GM23338 (cell line): ENCODE measurements around the gene UVRAG. TPM values are rescaled to one million over a fixed set of nuclear protein-coding genes. Genes with fewer than 3 reads are reported as not detected.

ENCODE experiments used
- ATAC-seq: fragments of 200-7000 bp; cut with Tn5 transposase; 3 replicates; pipeline ENCODE4 v1.9.1; 2020
- DNase-seq: peaks from one replicate; pipeline ENCODE4 v3.0.0-alpha.2; 2015; ENCODE audit warnings: low spot score
- H2AFZ ChIP-seq: fragments of 200-600 bp; sonication (generic); 2 replicates; pipeline ENCODE4 v1.8.0; 2016; ENCODE audit warnings: antibody characterized with exemption, mild to moderate bottlenecking, moderate library complexity
- H3F3A ChIP-seq: fragments of 200-600 bp; sonication (generic); replicated peaks from 2 replicates; pipeline ENCODE4 v1.8.0; 2017; ENCODE audit warnings: antibody characterized with exemption, mixed run types, low read depth
- H3K27ac ChIP-seq: fragments of 200-600 bp; sonication (generic); 2 replicates; pipeline ENCODE4 v1.6.1; 2016; ENCODE audit warnings: low read depth
- H3K27me3 ChIP-seq: fragments of 200-600 bp; sonication (generic); 2 replicates; pipeline ENCODE4 v1.8.0; 2016; ENCODE audit warnings: mild to moderate bottlenecking, mixed run types, moderate library complexity; ENCODE audit not compliant: insufficient read depth
- H3K36me3 ChIP-seq: fragments of 200-600 bp; sonication (generic); 2 replicates; pipeline ENCODE4 v1.8.0; 2016; ENCODE audit warnings: mild to moderate bottlenecking; ENCODE audit not compliant: insufficient read depth
- H3K4me1 ChIP-seq: fragments of 200-600 bp; sonication (generic); 2 replicates; pipeline ENCODE4 v1.8.0; 2016; ENCODE audit warnings: mild to moderate bottlenecking, moderate library complexity; ENCODE audit not compliant: insufficient read depth
- H3K4me2 ChIP-seq: fragments of 200-600 bp; sonication (generic); 2 replicates; pipeline ENCODE4 v1.7.1; 2017; ENCODE audit warnings: mixed run types
- H3K4me3 ChIP-seq: fragments of 200-600 bp; sonication (generic); 2 replicates; pipeline ENCODE4 v1.6.1; 2016; ENCODE audit warnings: mixed run types
- H3K79me2 ChIP-seq: fragments of 200-600 bp; sonication (generic); replicated peaks from 2 replicates; pipeline ENCODE4 v1.8.0; 2017; ENCODE audit warnings: mild to moderate bottlenecking; ENCODE audit not compliant: insufficient read depth
- H3K9me2 ChIP-seq: fragments of 200-600 bp; sonication (generic); 2 replicates; pipeline ENCODE4 v1.8.0; 2017; ENCODE audit not compliant: insufficient read depth
- H4K20me1 ChIP-seq: fragments of 200-600 bp; sonication (generic); replicated peaks from 2 replicates; pipeline ENCODE4 v1.8.0; 2017; ENCODE audit warnings: mild to moderate bottlenecking; ENCODE audit not compliant: insufficient read depth
- H3K27ac Mint-ChIP-seq: 2 replicates; pipeline ENCODE4 v1.8.0; 2020; ENCODE audit warnings: inconsistent platforms, mild to moderate bottlenecking, moderate library complexity, mixed read lengths
- H3K27me3 Mint-ChIP-seq: 3 replicates; pipeline ENCODE4 v1.8.0; 2022; ENCODE audit warnings: low read depth, mild to moderate bottlenecking, moderate library complexity, mixed read lengths, inconsistent platforms; ENCODE audit not compliant: insufficient read depth, poor library complexity
- H3K36me3 Mint-ChIP-seq: 3 replicates; pipeline ENCODE4 v1.8.0; 2021; ENCODE audit warnings: low read depth, mild to moderate bottlenecking, inconsistent platforms, moderate library complexity, mixed read lengths
- H3K4me1 Mint-ChIP-seq: 3 replicates; pipeline ENCODE4 v1.8.0; 2020; ENCODE audit warnings: mild to moderate bottlenecking, inconsistent platforms, mixed read lengths
- H3K4me3 Mint-ChIP-seq: 3 replicates; pipeline ENCODE4 v1.8.0; 2021; ENCODE audit warnings: moderate library complexity, mild to moderate bottlenecking, inconsistent platforms, mixed read lengths
- H3K9me3 Mint-ChIP-seq: 3 replicates; pipeline ENCODE4 v1.8.0; 2020; ENCODE audit warnings: moderate library complexity, mild to moderate bottlenecking, inconsistent platforms, mixed read lengths
- CREB1 ChIP-seq: fragments of 250-450 bp; sonication (Bioruptor Pico); IDR thresholded peaks from 2 replicates; pipeline ENCODE4 v1.5.0; 2020; ENCODE audit warnings: low read depth, mild to moderate bottlenecking, moderate library complexity
- STAT1 ChIP-seq: IDR thresholded peaks from one replicate; pipeline ENCODE4 v1.6.1; 2016; ENCODE audit warnings: antibody characterized with exemption; ENCODE audit not compliant: unreplicated experiment
- ZNF114 ChIP-seq: fragments of 250-450 bp; sonication (Bioruptor Pico); IDR thresholded peaks from 2 replicates; pipeline ENCODE4 v1.5.0; 2020; ENCODE audit warnings: mild to moderate bottlenecking, moderate library complexity
- ZNF331 ChIP-seq: fragments of 250-450 bp; sonication (Bioruptor Pico); IDR thresholded peaks from 2 replicates; pipeline ENCODE4 v1.5.0; 2020; ENCODE audit warnings: low read depth, mild to moderate bottlenecking, moderate library complexity
- polyA plus RNA-seq: library from polyadenylated mRNA; unstranded; fragments of >200 nt; fragmentation: Nextera tagmentation; extraction: Ambion mirVana; gene quantifications from 2 replicates; pipeline ENCODE4 v1.2.1, GENCODE V29; 2016
- total RNA-seq: library from RNA; depleted of rRNA; stranded (reverse); fragments of >200 nt; shearing (Covaris generic); gene quantifications from 2 replicates; pipeline ENCODE4 v1.2.3, GENCODE V29; 2014
- TF ChIP-seq, protein P1 (sequence below): fragments of 250-450 bp; sonication (Bioruptor Pico); IDR thresholded peaks from 2 replicates; pipeline ENCODE4 v1.5.0; 2020; ENCODE audit warnings: mild to moderate bottlenecking, moderate library complexity
- TF ChIP-seq, protein P2 (sequence below): IDR thresholded peaks from one replicate; pipeline ENCODE4 v1.6.1; 2018; ENCODE audit warnings: antibody characterized with exemption; ENCODE audit not compliant: unreplicated experiment
- TF ChIP-seq, protein P3 (sequence below), 2 experiments: fragments of 200-600 bp in 1 of 2; sonication (generic) in 1 of 2; conservative IDR thresholded peaks; 2 replicates each; pipeline versions ENCODE4 v1.5.1 to v1.6.1; 2016 to 2017; ENCODE audit warnings: antibody characterized with exemption in 2 of 2, low read depth in 2 of 2, mild to moderate bottlenecking in 2 of 2, moderate library complexity in 1 of 2

Gene UVRAG
- total and polyA plus RNA-seq, 2 experiments from 2014 or later = 15.3 to 17.4 TPM

DNA sequence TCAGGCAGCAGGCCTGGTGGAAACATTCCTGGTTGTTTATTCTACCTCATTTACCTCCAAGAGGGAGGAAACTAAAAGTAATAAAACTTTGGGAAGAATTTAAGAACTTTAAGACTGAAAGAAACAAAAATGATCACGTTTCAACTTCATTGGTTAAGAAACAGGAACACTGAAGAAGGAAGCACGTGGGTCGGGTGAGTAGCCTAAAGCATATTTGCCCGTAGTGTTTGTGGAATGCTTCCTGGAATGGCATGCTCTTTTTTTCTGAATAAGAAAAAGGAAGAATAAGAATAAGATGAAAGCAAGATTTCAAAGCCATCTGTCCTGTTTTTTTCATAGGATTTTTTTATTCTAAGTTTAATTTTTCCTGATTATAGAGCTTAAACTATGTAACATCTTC is 308.2 kb downstream of the UVRAG start (continued):
- TF ChIP-seq STAT1 = no peak
- TF ChIP-seq, protein P1, sequence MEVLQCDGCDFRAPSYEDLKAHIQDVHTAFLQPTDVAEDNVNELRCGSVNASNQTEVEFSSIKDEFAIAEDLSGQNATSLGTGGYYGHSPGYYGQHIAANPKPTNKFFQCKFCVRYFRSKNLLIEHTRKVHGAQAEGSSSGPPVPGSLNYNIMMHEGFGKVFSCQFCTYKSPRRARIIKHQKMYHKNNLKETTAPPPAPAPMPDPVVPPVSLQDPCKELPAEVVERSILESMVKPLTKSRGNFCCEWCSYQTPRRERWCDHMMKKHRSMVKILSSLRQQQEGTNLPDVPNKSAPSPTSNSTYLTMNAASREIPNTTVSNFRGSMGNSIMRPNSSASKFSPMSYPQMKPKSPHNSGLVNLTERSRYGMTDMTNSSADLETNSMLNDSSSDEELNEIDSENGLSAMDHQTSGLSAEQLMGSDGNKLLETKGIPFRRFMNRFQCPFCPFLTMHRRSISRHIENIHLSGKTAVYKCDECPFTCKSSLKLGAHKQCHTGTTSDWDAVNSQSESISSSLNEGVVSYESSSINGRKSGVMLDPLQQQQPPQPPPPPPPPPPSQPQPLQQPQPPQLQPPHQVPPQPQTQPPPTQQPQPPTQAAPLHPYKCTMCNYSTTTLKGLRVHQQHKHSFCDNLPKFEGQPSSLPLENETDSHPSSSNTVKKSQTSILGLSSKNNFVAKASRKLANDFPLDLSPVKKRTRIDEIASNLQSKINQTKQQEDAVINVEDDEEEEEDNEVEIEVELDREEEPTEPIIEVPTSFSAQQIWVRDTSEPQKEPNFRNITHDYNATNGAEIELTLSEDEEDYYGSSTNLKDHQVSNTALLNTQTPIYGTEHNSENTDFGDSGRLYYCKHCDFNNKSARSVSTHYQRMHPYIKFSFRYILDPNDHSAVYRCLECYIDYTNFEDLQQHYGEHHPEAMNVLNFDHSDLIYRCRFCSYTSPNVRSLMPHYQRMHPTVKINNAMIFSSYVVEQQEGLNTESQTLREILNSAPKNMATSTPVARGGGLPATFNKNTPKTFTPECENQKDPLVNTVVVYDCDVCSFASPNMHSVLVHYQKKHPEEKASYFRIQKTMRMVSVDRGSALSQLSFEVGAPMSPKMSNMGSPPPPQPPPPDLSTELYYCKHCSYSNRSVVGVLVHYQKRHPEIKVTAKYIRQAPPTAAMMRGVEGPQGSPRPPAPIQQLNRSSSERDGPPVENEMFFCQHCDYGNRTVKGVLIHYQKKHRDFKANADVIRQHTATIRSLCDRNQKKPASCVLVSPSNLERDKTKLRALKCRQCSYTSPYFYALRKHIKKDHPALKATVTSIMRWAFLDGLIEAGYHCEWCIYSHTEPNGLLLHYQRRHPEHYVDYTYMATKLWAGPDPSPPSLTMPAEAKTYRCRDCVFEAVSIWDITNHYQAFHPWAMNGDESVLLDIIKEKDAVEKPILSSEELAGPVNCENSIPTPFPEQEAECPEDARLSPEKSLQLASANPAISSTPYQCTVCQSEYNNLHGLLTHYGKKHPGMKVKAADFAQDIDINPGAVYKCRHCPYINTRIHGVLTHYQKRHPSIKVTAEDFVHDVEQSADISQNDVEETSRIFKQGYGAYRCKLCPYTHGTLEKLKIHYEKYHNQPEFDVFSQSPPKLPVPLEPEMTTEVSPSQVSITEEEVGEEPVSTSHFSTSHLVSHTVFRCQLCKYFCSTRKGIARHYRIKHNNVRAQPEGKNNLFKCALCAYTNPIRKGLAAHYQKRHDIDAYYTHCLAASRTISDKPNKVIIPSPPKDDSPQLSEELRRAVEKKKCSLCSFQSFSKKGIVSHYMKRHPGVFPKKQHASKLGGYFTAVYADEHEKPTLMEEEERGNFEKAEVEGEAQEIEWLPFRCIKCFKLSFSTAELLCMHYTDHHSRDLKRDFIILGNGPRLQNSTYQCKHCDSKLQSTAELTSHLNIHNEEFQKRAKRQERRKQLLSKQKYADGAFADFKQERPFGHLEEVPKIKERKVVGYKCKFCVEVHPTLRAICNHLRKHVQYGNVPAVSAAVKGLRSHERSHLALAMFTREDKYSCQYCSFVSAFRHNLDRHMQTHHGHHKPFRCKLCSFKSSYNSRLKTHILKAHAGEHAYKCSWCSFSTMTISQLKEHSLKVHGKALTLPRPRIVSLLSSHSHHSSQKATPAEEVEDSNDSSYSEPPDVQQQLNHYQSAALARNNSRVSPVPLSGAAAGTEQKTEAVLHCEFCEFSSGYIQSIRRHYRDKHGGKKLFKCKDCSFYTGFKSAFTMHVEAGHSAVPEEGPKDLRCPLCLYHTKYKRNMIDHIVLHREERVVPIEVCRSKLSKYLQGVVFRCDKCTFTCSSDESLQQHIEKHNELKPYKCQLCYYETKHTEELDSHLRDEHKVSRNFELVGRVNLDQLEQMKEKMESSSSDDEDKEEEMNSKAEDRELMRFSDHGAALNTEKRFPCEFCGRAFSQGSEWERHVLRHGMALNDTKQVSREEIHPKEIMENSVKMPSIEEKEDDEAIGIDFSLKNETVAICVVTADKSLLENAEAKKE (CRISPR knock-in tag) = no peak

DNA sequence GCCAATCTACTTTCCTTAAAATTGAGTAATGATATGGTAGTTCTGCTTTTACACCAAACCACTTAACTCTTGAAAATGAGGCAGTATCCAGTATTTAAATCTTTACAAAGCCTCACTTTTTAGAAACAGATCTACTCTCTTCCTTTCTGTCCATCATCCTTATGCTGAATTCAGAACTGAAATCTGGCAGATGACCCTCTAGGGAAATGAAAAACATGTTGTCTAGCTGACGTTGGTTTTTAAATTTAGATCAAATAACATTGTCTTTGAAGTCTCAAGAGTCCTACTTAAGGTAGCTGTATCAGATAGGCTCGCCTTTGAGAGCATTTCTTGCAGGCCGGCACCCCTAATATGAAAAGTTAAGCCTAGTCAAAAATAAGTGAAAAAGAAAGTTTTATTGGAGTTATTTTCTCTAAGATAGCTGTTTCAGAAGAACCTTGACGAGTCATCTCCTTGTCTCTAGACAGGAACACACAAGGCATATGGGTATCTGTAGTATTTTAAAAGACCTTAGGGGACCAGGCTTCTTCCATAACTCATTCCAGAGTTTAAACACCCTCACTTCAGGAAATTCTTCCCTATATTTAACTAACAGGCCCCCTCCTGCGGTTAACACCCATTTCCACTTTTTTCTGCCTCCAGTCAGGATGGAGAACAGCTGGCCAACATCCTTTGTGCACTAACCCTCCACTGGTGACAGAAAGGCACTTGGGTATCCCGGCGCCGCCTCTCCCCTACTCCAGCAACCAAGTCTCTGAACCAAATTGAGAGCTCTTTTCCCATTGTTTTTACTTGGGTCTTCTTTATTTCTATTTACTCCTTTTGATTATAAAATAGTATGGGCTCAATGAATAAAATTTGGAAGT is 310.1 kb downstream of the UVRAG start:
- H3K9me2 ChIP-seq = peaks cover 2% of the 10 kb centered on the region; the same call in 1 of the 2 replicates
- H3K4me1 Mint-ChIP-seq = peaks cover 6% of the 10 kb centered on the region
- no peaks in the 10 kb centered on the region for H3K36me3 ChIP-seq
- H3K9me3 Mint-ChIP-seq = no peaks in the 10 kb centered on the region; the same call in 2 of the 3 replicates
- peaks cover 2% of the 10 kb centered on the region for H3K27me3 Mint-ChIP-seq
- no peaks in the 10 kb centered on the region for H3F3A ChIP-seq
- no peaks in the 10 kb centered on the region for H3K27me3 ChIP-seq
- H3K4me1 ChIP-seq = peaks cover 16% of the 10 kb centered on the region
- no peaks in the 10 kb centered on the region; the same call in 1 of the 2 replicates for H4K20me1 ChIP-seq
- H3K4me2 ChIP-seq = no peak overlapping the region
- no peak overlapping the region for H3K4me3 ChIP-seq
- H3K27ac ChIP-seq = no peak overlapping the region
- peaks cover 6% of the 10 kb centered on the region; the same call in 2 of the 3 replicates for H3K36me3 Mint-ChIP-seq
- ATAC-seq = no peak
- no peaks in the 10 kb centered on the region for H3K79me2 ChIP-seq
- H2AFZ ChIP-seq = no peak overlapping the region
- no peak overlapping the region for H3K27ac Mint-ChIP-seq
- H3K4me3 Mint-ChIP-seq = no peak overlapping the region
- no peak for DNase-seq
- no peak for TF ChIP-seq ZNF114
- TF ChIP-seq, protein P2, sequence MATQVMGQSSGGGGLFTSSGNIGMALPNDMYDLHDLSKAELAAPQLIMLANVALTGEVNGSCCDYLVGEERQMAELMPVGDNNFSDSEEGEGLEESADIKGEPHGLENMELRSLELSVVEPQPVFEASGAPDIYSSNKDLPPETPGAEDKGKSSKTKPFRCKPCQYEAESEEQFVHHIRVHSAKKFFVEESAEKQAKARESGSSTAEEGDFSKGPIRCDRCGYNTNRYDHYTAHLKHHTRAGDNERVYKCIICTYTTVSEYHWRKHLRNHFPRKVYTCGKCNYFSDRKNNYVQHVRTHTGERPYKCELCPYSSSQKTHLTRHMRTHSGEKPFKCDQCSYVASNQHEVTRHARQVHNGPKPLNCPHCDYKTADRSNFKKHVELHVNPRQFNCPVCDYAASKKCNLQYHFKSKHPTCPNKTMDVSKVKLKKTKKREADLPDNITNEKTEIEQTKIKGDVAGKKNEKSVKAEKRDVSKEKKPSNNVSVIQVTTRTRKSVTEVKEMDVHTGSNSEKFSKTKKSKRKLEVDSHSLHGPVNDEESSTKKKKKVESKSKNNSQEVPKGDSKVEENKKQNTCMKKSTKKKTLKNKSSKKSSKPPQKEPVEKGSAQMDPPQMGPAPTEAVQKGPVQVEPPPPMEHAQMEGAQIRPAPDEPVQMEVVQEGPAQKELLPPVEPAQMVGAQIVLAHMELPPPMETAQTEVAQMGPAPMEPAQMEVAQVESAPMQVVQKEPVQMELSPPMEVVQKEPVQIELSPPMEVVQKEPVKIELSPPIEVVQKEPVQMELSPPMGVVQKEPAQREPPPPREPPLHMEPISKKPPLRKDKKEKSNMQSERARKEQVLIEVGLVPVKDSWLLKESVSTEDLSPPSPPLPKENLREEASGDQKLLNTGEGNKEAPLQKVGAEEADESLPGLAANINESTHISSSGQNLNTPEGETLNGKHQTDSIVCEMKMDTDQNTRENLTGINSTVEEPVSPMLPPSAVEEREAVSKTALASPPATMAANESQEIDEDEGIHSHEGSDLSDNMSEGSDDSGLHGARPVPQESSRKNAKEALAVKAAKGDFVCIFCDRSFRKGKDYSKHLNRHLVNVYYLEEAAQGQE = no peak
- TF ChIP-seq, protein P3, sequence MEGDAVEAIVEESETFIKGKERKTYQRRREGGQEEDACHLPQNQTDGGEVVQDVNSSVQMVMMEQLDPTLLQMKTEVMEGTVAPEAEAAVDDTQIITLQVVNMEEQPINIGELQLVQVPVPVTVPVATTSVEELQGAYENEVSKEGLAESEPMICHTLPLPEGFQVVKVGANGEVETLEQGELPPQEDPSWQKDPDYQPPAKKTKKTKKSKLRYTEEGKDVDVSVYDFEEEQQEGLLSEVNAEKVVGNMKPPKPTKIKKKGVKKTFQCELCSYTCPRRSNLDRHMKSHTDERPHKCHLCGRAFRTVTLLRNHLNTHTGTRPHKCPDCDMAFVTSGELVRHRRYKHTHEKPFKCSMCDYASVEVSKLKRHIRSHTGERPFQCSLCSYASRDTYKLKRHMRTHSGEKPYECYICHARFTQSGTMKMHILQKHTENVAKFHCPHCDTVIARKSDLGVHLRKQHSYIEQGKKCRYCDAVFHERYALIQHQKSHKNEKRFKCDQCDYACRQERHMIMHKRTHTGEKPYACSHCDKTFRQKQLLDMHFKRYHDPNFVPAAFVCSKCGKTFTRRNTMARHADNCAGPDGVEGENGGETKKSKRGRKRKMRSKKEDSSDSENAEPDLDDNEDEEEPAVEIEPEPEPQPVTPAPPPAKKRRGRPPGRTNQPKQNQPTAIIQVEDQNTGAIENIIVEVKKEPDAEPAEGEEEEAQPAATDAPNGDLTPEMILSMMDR (conservative IDR thresholded peaks at IDR 0.05; ENCODE audit: low read depth in 2 of 2) = no peak
- TF ChIP-seq ZNF331 (CRISPR knock-in tag) = no peak
- no peak for TF ChIP-seq CREB1 (CRISPR knock-in tag)
